HG02623 (cell line): ENCODE data around the gene TARBP1.
A peak's percentile ranks its signal among the peaks of the same experiment; 100 is the strongest.
"Not testable (repeated sequence)": the region's sequence is repeated elsewhere in the genome, so short reads cannot be mapped to it uniquely, and the experiment has no call there.

Source experiments
- ATAC-seq: cut with Tn5 transposase; IDR thresholded peaks from one replicate; pipeline ENCODE4 v1.9.1; 2021; ENCODE audit warnings: moderate library complexity; ENCODE audit not compliant: unreplicated experiment

The TARBP1 gene

DNA sequence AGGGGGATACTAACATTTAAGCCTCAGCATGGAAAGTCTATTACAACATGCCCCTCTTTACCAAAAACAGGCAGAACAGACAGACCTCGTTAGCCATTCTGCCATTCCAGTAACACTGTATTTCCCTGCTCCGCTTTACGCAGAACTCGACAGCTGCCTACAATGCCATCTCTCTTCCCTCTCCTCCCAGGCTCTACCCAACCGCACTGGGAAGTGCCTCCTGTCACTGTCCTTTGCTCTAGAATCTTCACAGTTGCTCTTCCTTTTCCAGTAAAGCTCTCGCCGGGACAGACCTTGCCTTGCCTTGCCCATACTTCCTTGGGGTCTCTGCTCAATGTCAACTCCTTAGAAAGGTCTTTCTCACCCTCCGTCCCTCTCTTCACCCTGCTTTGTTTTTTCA, 82.9 kb downstream of the TARBP1 start:
- no peak for ATAC-seq

DNA sequence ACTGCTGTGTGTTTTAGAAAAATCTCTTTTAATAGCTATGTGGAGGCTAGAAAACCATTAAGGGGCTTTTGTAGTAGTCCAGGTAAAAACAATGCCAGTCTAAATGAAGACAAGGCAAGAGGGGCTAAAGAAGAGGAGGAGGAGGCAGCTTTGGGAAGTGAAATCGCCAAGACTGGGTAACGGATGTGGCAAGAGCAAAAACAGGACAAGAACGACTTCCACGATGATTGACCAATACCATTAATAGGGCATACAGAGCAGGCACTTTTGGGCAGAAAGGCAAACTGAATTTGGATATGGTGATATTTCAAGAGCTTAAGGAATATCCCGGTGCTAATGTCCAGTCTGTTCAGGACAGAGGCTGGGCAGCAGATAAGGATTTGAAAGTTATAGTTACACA, 83.7 kb downstream of the TARBP1 start:
- no peak for ATAC-seq

DNA sequence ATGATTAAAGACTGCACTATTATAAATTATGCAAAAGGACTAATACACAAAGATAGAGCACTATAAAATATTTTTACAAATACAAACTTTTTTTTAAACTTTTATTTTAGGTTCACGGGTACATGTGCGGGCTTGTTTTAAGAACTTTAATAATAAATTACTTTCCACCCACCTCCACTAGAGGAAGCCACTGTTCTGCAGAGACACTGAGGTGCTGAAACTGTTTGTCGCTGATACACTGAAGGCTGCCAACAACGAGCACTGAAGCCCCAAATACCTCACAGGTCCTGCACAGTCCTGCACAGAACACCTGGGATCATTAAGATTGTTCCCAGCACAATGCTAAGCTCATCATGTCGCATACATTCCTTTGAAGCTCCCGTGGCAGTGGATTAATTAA, 85.8 kb downstream of the TARBP1 start:
- no peak for ATAC-seq

DNA sequence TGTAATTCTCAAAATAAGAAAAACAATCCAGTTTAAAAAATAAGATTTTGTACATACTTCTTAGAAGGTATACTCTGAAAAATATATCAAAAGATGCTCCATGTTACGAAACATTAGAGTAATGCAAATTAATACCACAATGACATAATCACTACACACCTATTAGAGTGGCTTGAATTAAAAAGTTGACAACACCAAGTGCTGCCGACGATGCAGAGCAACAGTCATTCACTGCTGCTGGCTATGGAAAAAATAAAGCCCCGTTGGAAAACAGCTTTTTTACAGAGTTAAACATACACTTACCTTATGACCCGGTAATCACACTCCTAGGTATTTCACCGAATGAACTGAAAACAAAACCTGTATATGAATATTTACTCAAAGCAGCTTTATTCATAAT, 90.9 kb downstream of the TARBP1 start:
- no peak for ATAC-seq

DNA sequence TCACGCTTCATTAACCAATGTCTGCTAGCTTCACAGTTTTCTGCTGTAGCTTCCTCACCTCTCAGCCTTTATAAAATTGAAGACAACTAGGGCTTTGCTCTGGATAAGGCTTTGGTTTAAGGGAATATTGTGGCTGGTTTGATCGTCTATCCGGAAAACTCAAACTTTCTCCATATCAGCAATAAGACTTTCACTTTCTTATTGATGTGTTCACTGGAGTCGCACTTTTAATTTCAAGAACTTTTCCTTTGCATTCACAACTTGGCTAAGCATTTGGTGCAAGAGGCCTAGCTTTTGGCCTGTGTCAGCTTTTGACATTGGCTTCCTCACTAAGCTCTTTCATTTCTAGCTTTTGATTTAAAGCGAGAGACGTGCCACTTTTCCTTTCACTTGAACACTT, 92.9 kb downstream of the TARBP1 start:
- no peak for ATAC-seq

DNA sequence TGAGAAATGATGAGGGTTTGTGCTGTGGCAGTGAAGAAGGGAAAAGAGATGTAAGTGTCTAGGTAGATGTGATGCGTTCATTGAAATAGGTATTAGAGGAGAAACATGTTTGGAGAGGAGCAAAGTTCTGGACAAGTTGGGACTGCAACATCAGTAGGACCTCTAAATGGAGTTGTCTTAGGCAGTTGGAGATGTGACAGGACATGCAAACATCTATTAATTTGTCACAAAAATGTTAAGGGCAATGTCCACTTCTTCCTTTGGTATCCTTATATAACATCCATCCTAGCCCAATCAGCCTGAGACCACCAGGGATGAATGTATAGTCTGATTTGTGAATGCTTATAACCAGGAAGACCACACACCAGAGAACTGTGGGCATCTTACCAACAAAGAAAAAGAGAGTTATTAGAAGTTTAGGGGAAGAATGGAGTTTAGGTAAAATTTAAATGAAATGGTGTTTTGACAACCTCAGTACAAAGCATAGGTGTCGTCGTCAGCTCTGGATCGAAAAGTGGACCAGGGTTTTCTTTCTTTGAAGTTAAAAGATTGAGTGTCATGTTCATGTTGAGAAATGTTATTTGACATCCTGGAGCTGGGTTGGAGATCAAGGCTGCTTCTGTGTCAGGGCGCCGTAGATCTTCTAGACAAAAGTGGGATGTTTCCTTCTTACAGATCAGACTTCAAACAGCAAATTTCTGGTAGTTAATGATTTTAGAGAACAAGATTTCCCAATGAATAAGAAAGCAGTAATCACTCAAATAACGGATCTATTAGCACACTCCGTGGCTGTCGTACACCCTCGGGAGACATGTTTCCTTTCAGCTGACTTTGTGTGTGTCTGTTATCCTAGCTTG, 97.1 kb downstream of the TARBP1 start:
- ATAC-seq, result no peak

DNA sequence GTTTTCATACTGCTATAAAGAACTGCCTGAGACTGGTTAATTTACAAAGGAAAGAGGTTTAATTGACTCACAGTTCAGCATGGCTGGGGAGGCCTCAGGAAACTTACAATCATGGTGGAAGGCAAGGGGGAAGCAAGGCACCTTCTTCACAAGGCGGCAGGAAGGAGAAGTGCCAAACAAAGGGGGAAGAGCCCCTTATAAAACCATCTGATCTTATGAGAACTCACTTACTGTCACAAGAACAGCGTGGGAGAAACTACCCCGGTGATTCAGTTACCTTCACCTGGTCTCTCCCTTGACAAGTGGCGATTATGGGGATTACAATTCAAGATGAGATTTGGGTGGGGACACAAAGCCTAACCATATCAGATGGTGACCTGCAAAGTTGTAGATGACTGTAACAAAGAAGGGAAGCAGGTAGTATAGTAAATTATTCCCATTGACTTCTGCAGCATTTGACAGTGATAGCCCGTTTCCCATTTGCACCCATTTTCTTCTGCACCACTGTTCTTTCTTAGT, 99.3 kb downstream of the TARBP1 start:
- not testable (repeated sequence) for ATAC-seq

DNA sequence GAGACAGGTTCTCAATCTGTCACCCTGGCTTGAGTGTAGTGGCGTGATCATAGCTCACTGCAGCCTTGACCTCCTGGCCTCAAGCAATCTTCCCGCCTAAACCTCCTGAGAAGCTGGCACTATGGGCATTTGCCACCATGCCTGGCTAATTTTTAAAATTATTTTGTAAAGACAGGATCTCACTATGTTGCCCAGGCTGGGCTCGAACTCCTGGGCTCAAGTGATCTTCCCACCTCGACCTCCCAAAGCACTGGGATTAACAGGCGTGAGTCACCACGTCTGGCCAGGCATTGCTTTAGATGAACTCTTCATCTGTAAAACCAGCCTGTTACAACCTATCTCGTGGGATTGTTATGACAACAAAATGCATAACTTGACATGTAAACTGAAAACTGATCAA, 103.3 kb downstream of the TARBP1 start:
- ATAC-seq, result no peak

DNA sequence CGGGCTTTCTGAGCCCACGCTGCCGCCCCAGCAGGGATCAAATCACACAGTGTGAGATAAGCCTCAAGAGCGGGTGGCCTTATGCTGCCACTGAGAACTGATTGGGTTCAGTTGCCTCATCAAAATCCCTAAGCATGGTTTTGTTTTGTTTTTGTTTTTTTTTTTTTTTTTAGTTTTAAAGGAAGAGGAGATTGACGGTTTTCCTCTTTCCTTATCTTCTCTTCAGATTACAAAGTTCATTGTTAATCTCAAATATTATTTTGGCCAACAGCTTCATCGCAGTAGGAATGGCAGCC, 105.1 kb downstream of the TARBP1 start:
- no peak for ATAC-seq

DNA sequence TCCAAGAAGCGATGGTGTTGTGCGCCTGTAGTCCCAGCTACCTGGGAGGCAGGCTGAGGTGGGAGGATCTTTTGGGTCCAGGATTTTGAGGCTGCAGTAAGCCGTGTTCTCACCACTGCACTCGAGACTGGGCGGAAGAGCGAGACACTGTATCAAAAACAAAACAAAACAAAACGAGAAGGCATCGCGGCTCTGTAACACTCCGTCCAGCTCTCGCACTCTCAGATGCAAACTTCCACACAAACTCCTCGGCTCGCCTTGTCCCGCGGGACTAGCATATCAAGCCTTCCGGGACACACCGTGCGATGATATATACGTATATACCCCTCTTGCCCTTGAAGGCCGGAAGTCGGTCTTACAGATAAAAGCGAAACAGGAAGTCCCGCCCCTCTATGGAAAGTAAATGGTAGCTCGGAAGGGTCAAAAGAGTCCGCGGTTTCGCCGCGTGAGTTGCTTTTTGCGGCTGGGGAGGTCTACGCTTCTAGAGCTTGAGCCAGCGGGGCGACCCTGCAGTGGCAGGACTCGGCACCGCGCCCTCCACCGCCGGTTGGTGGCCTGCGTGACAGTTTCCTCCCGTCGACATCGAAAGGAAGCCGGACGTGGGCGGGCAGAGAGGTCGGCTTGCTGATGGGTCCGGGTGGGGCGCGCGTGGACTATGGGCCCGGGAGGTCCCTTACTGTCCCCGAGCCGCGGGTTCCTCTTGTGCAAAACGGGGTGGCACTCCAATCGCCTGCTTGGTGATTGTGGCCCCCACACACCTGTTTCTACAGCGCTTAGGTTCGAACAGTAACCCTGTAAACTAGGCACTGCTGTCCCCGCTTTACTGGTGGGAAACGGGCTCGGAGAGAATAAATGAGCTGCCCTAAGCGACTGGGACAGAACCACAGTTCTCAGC, 105.7 kb downstream of the TARBP1 start, which contains the start of gene COA6:
Gene COA6, plus strand, starts transcription at position 393 of the 895 bp plus-strand sequence. Its CDS starts 11 bp downstream, at position 404.
- peak; percentile 92 for ATAC-seq

DNA sequence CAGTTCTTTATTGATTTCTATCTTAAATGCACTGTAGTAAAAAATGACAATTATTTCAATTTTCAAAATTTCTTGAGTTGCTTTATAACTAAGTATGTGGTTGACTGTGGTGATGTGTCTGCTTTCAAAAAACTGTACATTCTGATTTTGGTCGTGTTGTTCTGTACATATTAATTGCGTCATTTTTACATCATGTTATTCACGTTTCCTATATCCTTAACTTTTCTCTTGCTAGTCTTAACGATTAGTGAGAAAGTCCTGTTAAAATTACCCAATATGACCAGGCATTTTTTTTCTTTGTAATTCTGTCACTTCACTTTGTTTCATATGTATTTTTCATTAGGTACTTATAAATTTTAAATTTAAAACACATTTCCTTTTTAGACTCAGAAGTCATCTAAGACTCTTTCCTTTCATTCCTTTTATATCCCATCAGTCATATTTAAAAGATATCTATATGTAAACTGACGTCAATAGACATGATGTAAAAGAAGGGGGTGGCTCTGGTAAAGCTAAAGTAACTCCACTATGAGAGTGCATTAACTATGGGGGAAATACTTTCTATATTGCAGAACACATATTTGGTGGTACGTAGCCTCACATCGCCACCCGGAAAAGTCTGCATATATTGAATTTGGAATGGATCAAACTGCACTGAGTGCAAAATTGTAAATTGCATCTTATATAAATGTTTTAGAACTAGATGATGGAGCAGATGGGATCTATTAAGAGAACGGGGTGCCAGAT, 106.8 kb downstream of the TARBP1 start:
- ATAC-seq, result no peak

DNA sequence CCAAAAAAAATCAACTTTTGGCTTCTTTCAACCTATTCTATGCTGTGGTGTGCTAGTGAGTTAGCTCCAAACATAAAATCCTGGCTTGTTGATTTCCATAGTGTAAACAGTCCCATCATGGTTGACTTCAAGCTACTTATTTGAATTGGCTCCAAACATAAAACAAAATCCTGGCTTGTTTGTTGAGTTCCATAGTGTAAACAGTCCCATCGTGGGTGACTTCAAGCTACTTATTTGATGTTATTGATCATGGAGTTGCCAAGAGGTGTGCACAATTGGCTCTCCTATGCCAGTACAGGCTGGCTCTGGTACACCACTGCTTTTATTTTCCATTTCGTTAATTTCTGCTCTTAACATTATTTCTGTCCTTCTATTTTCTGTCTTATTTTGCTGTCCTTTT, 107.6 kb downstream of the TARBP1 start:
- no peak for ATAC-seq

DNA sequence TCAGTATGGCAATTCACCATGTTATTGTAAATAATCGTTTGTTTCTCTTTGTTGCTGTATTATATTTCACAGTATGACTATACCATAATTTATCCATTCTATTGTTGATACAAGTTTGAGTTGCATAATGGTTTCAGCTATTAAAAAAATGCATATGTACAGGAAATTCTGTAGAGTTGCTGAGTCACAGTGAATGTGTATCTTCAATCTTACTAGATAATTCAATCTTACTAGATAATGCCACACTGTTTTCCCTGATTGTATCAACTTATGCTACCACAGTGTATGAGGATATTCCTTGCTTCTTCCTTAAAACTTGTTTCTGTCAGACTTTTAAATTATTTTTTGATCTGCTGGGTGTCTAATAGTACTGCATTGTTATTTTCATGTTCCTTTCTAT, 109.2 kb downstream of the TARBP1 start:
- ATAC-seq, result no peak

DNA sequence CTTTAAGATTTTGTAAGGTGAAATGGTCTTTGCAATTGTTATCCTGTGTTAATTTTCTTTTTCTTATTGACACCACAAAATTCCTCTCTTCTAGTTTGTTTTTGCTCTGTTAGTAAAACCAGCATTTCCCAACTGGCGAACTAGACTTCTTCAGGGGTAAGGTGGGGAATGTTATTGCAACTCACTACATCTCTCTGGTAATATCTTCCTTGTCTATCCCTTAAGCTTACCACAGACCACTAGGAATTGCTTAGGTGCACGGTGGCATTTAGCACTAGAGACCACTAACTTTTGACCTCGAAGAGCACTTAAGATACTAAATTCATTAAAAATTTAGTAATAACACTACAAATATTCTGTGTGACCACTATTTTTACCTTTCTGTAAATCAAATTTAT, 109.9 kb downstream of the TARBP1 start:
- no peak for ATAC-seq

DNA sequence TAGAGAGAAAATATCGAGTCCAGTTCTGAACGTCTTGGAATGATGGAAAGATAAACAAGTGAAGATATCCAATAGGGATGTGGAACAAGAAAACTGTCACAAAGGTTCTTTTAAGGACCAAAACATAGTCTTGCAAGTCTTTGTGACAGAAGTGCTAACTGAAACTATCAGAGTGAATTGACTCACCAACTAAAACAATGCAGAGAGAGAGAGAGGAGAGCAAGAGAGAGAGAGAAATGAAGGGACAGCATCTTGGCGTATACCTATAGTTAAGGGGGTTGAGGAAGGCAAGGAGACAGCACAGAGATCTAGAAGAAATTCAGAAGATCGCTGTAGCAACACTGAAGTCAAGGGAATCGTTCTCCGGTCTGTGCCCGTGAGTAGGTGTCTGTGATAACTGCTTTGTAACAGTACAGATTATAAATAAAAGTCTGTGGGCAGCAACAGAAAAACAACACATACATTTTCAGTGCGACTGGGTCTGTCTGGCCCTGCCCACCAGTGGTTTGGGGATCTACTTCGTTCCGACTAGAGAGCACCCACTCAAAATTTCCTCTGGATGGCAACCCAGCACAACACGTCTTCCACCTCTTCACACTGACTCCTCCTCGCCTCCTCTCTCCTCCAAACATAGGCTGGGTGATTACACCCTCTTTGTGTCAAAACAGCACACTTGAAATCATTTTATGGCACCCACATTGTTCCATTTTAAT, 110.5 kb downstream of the TARBP1 start:
- no peak for ATAC-seq

DNA sequence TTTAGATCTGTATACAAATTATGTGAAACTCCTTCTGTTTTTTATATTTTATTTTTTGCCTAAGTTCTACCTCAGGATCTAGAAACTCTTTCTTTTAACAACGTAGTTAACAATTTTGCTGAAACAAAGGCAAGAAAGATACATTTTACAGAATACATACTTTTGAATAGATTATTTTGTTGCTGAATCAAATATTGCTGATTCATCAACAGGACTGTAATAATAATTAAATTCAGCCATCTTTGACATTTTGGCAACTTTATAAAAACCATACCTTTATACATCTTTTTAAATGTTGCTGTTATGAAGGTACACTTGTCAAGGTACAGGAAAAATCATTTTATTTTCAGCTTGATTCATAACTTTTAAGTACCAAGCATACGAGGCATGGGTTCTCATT, 116.4 kb downstream of the TARBP1 start:
- no peak for ATAC-seq

DNA sequence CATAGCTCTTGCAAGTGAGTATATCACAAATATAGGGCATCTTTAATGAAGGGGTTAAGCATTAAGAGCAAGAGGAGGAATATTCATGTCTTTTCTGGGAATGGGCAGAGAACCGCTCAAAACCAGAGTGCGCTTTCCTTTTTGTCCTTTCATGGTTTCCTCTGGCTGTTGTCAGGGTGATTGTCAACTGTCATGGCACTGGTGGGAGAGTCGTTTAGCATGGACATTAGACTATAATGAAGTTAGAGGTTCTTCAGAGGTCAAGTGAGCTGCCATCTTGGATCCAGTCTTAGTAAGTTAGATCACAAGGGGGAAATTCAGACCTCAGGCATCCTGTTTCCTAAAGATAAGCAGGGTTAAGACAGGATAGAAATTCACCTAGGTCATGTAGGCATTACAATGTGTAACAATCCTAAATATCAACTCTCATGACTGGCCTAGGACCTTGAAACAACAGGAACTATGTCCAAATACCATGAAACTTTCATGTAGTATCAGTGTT, 117.8 kb downstream of the TARBP1 start:
- ATAC-seq, result no peak

DNA sequence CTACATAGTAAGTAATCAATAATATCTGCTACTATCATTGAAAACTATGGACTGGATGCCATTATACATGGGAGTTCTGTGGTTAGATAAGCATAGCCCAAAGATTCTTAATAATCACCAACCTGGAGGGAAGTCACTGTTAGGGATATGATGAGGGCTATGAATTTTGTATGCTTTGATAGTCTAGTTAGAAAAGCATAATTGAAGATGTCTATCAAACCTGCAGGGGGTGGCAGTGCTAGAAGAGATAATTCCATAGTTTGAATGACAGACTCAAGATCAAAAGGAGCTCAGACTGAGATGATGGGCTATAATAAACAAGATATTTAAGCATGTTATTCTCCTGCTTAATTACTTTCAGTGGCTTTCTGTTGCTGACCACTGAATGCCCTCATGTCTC, 121.1 kb downstream of the TARBP1 start:
- no peak for ATAC-seq

DNA sequence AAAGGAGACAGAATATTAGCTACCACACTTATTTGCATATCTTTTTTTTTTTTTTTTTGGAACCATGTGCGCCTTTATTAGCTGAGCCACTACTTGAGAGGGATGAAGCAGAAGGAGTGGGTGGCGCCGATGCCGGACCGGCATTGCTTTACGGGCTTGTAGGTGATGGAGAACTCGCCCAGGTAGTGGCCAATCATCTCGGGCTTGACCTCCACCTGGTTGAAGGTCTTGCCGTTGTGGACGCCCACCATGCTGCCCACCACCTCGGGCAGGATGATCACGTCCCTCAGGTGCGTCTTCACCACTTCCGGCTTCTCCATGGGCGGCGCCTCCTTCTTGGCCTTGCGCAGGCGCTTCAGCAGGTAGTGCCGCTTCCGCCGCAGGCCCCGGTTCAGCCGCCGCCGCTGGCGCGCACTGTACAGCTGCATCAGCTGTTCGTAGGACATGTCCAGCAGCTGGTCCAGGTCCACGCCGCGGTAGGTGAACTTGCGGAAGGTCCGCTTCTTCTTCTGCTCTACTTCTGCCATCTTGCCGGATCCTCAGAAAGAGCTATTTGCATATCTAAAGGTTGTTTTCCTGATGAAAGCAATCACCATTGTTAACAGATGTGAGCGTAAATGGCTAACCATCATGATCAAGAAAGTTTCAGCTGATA, 122.2 kb downstream of the TARBP1 start:
- ATAC-seq, result not testable (repeated sequence)
